ENCODE measurements around the gene PDCL3.

PDCL3 gene

GRCh38 chr2:100526868-100527267 lies 35.9 kb upstream of the PDCL3 start:
- no peak for TF ChIP-seq CTCF (conservative IDR thresholded peaks at IDR 0.05; ENCODE audit: low read length)

GRCh38 chr2:100527440-100528015 lies 35.3 kb upstream of the PDCL3 start:
- TF ChIP-seq CTCF (conservative IDR thresholded peaks at IDR 0.05; ENCODE audit: low read length) = no peak
- DNase-seq (ENCODE audit: low read depth) = no peak
- no peak overlapping the region for H3K4me3 ChIP-seq (ENCODE audit: low read length)

More at GRCh38 chr2:100526868-100527267, 35.9 kb upstream of the PDCL3 start:
- H3K4me3 ChIP-seq (ENCODE audit: low read length) = no peak overlapping the region
- no peak for DNase-seq (ENCODE audit: low read depth)

- no peak overlapping the region for H3K4me3 ChIP-seq (ENCODE audit: low read length)
- no peak for TF ChIP-seq CTCF (conservative IDR thresholded peaks at IDR 0.05; ENCODE audit: low read length)
- no peak for DNase-seq (ENCODE audit: low read depth)
Observed at GRCh38 chr2:100529176-100529575, 33.6 kb upstream of the PDCL3 start.

GRCh38 chr2:100529900-100530299 lies 32.9 kb upstream of the PDCL3 start:
- no peak for TF ChIP-seq CTCF (conservative IDR thresholded peaks at IDR 0.05; ENCODE audit: low read length)
- no peak overlapping the region for H3K4me3 ChIP-seq (ENCODE audit: low read length)
- no peak for DNase-seq (ENCODE audit: low read depth)

GRCh38 chr2:100535855-100536254 lies 26.9 kb upstream of the PDCL3 start:
- DNase-seq (ENCODE audit: low read depth) = no peak
- H3K4me3 ChIP-seq (ENCODE audit: low read length) = no peak overlapping the region
- no peak for TF ChIP-seq CTCF (conservative IDR thresholded peaks at IDR 0.05; ENCODE audit: low read length)

- no peak for DNase-seq (ENCODE audit: low read depth)
- no peak for TF ChIP-seq CTCF (conservative IDR thresholded peaks at IDR 0.05; ENCODE audit: low read length)
- H3K4me3 ChIP-seq (ENCODE audit: low read length) = no peak overlapping the region
Observed at GRCh38 chr2:100537918-100538317, 24.9 kb upstream of the PDCL3 start.

GRCh38 chr2:100539221-100539620 lies 23.6 kb upstream of the PDCL3 start:
- H3K4me3 ChIP-seq (ENCODE audit: low read length) = no peak overlapping the region
- no peak for TF ChIP-seq CTCF (conservative IDR thresholded peaks at IDR 0.05; ENCODE audit: low read length)
- DNase-seq (ENCODE audit: low read depth) = no peak
